Stimulated activated CD4-positive, alpha-beta T cell treated with anti-CD3 and anti-CD28 coated beads, Interleukin-4, amount 100 ng/mL, for 4 hours (primary cell): Measurements from ENCODE around the gene ADRA2A.

Experiments used
- DNase-seq, 2 experiments: peaks; one replicate each; pipeline ENCODE4 v3.0.0-alpha.2; 2020

ADRA2A gene

DNA sequence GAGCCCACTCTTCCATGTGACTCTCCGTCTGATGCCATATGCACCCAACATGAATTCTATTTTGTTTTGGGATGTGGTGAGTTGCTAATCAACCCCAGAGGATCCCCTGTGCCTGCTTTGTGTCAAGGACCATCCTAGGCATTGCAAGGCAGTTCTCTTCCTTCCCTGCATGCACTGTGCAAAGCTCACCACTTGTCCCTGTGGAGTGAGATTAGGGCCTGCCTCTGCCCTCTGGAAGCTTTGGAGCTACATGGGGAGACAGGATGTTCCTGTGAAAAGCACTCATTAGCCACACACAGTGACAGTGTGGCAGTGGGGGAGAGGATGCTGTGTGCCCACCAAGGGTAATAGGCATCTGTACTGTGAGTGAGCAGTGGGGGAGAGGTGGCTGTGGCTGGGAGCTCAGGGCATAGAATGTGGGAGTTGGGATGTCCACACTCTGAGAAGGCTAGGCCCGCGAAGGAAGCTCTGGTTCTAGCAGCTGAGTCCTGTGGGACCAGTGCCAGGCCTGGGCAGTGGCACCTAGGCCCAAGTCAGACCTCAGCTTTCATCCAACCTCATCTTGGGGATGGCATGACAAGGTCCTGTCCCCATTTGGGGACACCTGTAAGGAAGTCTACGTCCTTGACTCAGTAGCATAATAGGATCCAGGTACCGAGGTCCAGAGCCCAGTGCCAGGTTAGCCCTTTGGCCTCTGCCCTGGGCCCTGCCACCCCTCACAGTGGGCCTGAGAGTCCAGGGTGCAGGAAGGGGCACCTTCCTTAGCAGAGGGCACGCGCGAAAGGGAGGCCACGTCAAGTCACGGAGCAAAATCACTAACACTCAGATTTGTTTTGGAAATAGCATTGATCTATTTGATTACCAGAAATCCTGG is 6.6 kb downstream of the ADRA2A start:
- DNase-seq = no peak

DNA sequence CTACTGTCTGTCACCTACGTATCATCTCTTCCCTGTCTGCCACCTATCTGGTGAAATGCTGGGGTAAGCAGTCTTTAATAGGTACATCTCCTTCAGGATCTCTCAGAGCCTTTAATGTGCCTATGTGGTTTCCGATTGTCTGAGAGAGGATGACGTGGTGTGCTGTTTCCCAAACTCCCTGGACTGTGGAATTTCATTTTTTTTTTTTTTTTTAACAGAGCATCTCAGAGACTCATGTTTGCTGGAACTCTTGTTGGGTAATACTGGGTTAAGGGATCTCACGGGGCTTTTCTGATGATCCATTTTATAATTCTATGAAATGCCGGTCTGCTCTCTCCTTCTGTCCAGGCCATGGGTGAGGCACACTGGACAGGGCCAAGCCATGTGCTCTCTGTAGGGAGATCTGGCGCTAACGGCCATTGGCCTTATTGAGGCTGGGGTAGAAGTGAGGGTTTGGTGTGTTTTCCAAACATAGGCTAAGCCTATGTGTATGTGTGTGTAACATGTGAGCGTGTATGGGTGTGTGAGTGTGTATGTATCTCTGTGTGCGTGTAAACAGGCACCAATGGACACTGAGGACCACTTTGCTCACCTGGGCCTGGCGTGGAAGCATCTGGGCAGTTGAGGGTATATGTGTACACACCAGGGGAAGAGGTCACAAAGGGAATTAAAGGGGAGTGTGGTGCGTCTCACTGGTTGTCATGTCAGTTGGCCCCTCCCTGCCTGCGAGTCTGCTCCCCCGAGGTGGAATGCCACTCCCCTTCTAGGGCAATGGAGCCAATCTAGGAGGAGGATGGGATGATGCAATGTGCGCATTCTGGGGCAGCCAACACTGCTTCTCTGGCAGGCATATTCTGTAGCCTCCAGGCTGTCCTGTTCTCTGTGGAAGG is 7.8 kb downstream of the ADRA2A start:
- DNase-seq = no peak

DNA sequence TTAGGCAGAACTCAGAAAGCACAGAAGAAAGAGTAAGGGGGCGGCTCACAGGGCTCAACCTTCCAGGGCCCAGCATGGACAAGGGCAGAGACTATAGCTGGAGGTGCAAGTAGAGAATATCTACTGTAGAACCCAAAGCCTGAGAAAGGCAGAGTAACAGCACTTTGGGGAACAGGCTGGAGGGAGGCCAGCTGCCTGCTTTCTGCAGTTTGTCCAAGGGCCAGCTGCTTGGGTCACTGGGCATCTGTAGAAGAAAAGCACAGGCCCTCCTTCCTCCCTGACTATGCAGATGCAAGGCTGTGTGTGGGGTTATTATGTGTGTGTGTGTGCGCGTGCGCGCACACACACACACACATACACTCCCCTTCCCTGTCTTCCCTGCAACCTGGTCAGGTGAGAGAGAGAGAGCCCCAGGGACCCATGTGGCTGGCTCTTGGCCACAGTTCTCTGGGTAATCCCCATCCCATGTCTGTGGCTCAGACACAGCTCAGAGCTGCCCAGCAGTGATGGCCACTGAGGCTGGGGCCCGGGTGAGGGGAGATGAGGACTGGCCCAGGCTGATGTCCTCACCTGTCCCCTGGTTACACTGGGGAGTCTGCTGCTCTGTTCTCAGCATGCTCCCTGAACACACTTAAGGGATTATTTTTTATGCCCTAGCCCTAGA is 9.0 kb downstream of the ADRA2A start:
- DNase-seq = no peak

DNA sequence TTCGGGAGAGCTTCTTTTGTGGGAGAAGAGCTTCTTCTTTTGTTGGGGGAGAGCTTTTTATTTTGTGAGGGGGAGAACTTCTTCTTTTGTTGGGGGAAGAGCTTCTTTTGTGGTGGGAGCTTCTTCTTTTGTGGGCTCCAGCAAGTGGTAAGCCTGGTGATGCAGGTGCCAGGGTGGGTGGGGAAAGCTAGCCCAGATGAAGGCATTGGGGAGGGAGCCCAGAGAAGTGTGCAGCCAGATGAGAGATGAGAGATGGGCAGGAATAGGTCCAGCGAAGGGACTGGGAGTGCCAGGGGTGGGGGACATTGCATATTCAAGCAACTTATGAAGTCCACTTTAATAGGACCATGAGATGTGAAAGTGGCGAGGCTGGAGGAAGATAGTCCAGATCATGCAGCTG is 9.7 kb downstream of the ADRA2A start:
- DNase-seq = no peak

DNA sequence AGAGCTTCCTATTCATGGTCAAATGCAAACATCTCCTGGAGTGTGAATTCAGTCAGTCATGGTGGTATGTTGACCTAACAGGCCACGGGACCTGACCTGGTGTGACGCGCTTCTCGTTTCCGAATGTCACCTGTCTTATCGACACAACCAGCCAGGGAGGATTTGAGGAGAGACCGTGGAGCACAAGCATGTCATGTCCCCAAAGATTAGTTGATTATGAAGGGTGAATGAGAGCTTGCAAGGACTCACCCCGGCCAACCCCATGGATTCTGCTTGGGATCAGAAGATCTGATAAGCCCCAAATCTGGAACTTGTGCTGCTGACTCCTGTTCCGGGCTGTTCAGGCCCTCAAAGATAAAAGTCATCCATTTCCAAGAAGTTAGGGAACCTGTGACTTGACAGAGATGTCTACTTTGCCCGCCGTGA is 10.5 kb downstream of the ADRA2A start:
- no peak for DNase-seq

DNA sequence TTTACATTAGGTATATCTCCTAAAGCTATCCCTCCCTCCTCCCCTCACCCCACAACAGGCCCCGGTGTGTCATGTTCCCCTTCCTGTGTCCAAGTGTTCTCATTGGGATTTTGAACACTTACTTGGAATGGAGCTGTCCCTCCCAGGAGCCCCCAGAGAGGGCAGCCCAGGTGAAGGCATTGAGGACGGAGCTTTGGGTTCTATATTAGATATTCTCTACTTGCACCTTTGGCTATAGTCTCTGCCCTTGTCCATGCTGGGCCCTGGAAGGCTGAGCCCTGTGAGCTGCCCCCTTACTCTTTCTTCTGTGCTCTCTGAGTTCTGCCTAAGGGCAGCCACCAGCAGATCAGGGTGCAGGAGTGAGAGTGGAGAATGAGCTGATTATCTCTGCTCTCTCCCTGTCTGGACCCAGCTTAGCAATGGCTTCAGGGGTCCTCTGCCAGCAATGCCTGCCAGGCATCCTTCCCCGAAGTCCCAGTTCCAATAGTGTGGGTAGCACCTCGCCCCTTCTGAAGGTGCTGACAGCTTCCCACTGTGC is 11.2 kb downstream of the ADRA2A start:
- DNase-seq = no peak

DNA sequence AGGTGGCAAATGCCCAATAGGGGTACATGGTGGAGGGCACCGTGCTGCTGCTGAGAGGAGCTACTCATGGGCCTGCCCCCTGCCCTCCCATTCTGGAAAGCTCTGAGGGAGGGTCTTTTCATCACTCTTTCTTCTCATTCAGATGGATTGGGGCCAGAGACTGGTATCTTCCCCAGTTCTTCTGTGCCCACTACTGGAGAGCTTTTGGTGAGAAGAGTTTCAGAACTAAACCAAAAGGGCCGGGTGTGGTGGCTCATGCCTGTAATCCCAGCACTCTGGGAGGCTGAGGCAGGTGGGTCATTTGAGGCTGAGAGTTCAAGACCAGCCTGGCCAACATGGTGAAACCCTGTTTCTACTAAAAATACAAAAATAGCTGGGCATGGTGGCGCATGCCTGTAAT is 12.5 kb downstream of the ADRA2A start:
- DNase-seq = no peak

DNA sequence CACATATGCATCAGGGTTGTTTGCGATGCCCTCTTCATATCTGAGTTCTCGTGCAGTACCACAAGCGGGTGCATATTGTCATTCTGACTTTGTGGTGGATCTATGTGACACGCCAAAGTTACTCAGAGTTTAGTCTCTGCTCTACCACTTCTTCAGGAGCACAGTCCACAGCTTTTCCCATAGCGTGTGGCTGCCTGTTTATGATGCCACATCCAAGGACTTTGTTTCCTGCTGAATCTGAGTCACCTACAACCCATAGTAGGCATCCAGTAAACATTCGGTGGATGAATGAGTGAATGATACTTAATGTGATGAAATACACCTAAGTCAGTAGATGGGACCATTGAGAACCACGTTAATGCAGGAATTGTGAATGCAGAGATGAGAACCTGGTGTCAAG is 15.0 kb downstream of the ADRA2A start:
- DNase-seq = no peak

DNA sequence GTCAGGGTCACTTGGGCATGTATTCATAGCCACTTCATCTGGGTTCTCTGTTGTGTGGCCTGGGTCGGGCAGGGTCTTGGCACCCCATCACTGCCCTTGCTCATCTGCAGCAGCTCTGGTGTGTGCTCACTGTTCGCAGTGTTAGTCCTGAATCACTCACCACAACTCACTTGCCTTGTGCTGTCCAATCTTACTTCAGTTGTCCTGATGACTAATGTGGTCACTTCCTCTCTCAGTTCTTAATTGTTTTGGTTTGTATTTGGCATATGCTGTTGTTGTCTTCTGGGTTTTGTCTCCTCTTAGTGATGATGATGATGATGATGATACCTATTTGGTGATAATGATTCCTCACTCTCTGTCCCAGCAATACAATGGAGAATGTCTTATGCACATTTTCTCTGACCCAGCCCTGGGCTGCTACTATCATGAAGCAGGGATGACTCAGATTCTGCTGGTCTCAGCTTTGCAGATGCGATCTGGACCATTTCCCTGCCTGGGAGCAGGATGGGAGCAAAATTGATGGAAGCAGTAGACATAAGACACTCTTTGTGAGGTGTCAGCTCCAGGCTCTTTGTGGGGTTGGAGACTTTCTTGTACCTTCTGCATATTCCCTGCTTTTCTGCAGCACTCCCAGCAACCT is 17.0 kb downstream of the ADRA2A start:
- no peak for DNase-seq

DNA sequence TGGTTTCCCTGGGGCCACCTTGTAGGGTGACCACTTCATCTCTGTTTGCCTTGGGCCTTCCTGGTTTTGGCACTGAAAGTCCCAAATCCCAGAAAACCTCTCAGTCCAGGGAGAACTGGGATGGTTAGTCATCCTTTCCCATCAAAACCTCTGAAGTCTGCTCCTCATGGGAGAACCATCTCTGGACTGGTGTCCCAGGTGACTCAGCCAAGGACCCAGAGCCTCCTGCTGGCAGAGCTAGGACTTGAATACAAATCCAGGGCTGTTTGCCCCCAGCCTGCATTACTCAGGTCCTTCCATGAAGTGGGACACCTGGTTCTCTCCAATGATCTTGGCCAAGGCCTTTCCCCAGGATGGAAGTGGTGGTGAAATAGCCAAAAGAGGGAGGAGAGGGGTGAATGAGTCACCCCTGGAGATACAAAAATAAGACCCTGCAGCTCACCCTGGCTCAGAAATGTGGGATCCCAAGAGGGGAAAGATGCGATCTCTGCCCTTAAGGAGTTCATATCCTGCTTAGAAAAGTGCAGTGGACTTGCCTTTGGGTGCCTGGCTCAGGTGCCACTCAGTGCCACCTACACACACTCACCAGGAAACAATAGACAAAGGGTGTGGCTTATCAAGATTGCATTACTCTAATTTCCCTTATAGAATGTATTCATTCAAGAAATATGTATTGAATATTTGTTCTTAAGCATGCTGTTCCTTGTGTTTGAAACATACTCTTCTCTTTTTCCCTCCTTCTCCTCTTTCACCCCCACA is 22.0 kb downstream of the ADRA2A start:
- DNase-seq = no peak

DNA sequence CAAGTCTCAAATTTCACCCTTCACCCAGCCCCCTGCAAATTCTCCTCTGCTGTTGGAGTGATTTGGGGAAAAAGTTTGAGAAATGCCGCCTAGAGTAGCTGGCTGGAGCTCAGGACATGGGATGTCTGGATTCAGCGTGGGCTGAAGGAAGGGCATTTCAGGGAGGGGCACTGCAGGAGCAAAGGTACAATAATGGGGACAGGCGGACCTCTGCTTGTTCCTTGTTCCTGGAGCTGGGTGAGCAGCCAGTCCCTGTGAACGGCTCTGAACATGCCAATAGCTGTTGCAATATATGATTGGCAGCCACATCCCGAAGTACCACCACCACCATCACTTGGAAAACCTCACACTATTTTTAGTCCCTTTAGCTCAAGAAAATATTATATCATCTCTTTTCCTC is 23.4 kb downstream of the ADRA2A start:
- DNase-seq = no peak

DNA sequence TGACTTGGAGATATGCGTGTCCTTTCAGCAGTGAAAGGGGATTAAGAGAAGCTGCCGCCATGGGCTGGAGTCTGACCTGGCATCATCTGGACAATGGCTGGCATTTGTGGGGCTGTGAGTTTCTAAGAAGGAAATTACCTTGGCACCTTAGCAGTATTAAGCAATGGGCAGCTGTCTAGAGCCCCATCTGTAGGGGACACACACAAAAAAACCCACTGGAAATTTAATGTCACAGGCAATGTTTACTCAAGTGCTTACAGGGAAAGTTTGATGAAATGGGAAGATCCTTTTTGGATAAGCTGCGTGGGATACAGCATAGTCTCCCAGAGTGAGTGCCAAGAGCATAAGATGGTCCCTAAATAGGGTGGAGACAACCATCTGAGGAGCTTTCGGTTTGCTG is 25.0 kb downstream of the ADRA2A start:
- no peak for DNase-seq

DNA sequence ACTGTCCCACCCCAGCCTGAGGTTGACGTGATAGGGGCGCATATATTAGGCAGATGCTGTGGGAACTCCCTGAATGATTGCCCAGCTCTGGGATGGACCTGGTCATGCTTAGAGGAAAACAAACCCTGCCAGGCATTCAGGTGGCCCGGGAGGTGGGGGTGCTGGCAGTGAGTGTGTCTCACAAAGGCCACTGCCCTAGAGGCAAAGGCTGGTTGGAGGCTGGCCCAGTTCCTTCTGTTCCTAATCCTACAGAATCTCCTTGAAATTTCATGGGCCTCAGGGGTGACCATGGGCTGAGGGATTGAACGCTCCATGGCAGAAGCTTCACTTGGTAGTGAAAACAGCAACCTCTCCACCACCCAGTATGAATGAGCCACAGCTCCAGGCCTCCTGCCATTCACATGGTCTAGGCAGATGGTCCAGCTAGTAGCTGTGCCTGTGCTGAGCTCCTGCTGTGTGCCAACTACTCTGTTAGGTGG is 25.6 kb downstream of the ADRA2A start:
- DNase-seq = no peak

DNA sequence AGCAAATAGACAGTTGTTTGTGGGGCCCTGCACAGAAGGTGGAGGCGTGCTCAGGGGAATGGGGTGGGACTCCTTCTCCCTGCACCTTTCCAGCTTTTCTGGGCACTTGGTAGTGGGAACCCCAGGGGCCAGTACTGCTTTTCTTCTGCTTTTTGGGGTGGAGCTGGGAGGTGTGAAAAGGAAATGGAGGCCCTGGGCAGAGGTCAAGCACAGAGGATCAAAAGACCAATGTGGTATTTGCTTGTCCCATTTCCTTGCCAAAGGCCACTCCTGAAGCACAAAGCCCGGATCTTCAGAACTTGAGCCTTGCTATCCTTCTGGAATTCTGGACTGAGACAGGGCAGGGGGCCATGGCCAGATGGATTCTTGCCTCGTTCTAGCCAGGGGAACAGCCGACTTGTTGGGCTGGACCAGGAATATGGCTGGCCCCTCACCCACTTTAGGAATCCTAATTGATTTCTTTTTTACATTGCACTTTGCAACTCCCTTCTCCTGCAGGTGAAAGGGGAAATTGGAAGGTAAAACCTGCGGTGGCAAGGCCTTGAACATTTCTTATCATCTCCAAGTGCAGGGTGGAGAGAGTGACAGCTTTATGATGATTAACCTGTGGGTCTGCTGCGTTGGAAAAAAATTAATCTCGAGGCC is 26.5 kb downstream of the ADRA2A start:
- no peak for DNase-seq

DNA sequence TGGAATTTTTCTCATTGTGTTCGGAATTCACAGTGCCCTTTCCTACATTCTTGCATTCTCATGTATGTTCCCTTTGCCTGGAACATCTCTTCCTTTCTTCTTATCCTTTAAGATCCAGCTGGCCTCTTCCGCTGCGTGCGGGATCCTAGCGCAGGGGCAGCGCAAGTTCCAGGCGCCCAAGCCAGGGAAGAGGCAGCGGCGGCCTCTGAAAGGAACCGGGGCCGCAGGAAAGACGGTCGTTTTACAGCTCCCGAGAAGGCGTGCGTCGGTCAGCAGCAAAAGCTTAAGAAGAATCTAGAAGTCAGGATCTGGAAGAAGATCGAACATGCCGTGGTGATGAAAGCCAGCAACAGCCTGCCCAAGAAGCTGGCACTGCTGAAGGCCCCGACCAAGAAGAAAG is 28.0 kb downstream of the ADRA2A start:
- DNase-seq = no peak

DNA sequence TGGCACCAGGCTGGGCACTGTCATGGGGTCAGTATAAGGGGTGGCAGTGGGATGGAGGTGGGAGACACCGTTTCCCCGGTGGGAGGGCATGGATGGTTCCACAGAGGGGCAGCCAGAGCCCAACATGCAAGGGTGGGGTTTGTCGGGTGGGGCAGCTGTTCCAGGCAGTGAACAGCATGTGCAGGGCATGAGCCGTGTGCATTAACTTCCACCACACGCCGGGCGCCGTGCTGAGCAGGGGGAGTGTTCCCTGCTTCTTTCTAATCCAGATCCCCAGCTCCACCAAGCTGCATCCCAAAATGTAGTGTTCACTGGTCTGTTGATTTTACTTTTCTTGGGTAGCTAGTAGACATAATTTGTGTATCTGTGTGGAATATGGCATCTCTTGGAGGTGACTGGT is 29.3 kb downstream of the ADRA2A start:
- no peak for DNase-seq

DNA sequence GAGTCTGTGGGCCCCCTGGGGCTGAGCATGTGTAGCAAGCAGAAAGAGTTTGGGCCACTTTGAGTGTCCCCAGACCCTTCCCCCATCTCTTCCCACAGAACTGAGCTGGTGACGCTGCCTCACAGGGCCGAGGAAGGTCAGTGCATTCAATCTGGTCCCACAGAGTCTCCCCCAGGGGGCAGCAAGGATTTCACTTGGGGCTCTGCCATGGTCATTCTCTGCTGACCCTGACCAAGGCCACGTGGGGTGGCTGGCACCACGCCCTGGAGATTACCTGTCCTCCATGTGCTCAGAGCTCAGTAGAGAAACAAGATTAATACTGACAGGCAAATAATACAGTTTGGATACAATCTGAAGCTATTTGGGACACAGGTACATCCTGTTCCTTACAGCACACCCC is 30.2 kb downstream of the ADRA2A start:
- DNase-seq = no peak

DNA sequence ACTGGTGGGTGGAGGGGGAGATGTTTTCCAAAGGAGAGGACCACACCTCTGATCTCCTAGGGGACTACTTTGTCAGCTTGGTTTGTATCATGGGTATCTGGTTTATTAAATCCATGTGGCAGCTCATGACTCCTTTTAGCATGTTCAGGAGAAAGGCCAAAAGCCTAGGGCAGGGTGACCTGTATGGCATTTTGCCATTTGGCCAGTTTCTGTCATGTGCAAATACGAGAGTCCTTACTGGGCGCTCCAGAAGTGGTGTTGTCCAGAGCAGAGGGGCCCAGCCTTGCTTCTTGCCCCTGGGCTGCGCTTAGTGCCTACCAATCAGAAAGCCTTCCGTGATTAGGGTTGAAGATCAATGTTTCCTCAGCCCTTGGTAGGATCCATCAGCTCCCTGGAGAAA is 31.0 kb downstream of the ADRA2A start:
- no peak for DNase-seq

DNA sequence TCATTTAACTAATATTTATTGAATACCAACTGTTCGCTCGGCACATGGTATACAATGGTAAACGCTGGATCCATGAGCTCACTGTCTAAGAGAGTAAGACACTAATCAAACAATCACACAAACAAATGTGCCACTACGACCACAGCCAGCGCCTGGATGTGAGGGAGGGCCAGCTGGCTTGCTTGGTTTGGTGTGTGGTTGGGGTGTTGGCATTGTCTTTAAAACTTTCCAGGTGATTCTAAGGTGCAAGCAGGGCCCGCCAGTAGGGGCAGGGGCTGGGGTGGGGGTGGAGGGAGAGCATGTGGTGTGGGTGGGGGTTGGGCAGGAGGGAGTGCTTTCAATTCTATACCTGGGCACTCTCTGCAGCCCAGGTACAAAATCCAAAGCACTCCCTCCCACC is 31.6 kb downstream of the ADRA2A start:
- DNase-seq = no peak

DNA sequence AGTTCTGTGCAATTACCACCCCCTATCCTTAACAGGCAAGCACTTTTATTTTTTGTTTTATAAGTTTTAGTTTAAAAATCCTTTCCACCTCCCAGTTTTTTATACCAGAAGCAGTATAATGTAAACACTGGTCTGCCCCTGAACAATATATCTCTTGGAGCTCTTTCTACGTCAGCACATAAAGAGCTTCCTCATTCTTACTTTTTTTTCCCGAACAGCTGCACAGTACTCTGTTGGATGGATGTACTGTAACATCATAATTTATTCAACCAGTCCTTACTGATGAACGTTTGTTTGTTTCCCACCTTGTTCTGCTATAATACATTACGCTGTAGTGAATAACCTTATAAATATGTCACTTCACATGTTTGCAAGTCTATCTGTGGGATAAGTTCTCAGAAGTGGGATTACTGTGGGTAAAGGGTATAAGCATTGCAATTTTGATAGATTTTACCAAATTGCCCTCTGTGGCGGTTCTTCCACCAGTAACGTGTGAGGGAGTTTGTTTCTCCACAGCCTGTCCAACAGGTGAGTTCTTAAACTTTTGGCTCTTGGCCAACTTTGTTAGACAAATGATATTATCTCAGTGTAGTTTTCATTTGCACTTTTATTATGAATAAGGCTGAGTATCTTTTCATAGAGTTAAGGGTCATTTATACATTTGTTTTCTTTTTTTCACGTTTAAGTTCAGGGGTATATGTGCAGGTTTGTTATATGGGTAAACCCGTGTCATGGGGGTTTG is 32.8 kb downstream of the ADRA2A start:
- DNase-seq = no peak

DNA sequence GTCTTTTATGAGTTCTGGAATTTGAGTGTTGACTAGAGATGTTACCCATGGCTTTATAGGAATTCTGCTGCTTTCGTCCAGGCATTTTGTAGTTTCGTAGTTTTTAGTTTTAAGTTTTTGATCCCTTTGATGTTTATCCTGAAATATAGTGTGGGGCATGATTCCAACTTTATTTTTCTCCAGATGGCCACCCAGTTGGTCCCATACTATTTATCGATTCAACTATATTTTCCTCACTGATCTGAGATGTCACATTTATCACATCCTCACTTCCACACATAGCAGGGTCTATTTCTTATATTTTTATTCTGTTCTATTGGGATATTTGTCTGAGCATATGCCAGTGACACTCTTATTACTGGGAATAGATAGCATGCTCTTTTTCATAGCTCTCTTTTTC is 33.9 kb downstream of the ADRA2A start:
- no peak for DNase-seq
